Colonic mucosa (tissue), 4 donors: ENCODE results near the gene RAC3. TPM values are rescaled to one million over a fixed set of nuclear protein-coding genes. Genes with fewer than 3 reads are reported as not detected.

ENCODE experiments used
- DNase-seq: peaks from one replicate; pipeline ENCODE4 v3.0.0-alpha.2; 2020
- H3K27ac ChIP-seq: fragments of 200-600 bp; one replicate; pipeline ENCODE4 v1.8.0; 2021
- H3K27me3 ChIP-seq: fragments of 200-600 bp; one replicate; pipeline ENCODE4 v1.8.0; 2021
- H3K36me3 ChIP-seq: fragments of 200-600 bp; one replicate; pipeline ENCODE4 v1.8.0; 2021
- H3K4me1 ChIP-seq: fragments of 200-600 bp; one replicate; pipeline ENCODE4 v1.8.0; 2021; ENCODE audit warnings: mild to moderate bottlenecking
- H3K4me3 ChIP-seq: fragments of 200-600 bp; one replicate; pipeline ENCODE4 v1.8.0; 2021
- H3K9ac ChIP-seq, 2 donors: one replicate each; pipeline ENCODE4 v1.7.0; 2013; ENCODE audit warnings: control low read depth in 2 of 2, low read depth in 2 of 2, low read length in 2 of 2
- H3K9me3 ChIP-seq: fragments of 200-600 bp; one replicate; pipeline ENCODE4 v1.8.0; 2021
- CTCF ChIP-seq: fragments of 200-600 bp; IDR thresholded peaks from one replicate; pipeline ENCODE4 v1.8.0; 2022; ENCODE audit warnings: antibody characterized with exemption, mild to moderate bottlenecking
- intact Hi-C: fragments of 100-400 bp; cut with DNase I; formaldehyde crosslinking; loops from one replicate; pipeline ENCODE4 v1.14.1; 2022
- total RNA-seq, 2 donors: library from RNA; stranded (reverse); fragmentation: NEBNext Ultra II Directional in 1 of 2; extraction: Animal tissue kit (Norgen Biotek cat#: 25700) in 1 of 2; gene quantifications; one replicate each; pipeline ENCODE4 v1.2.1, GENCODE V29; 2021
- donor health status: healthy.
- donor health status: DM: no; HTN: no; CAD: no.
- donor health status: DM: no; HTN: no; CAD: no.

The RAC3 gene
- total RNA-seq, 2 donors from 2014 or later: 7.0 to 16.6 TPM

GRCh38 chr17:82056729-82057621 lies 25.5 kb downstream of the RAC3 start:
- H3K27me3 ChIP-seq: no peaks in the 10 kb centered on the region
- intact Hi-C loops: no loop called here
- no peak for DNase-seq
- peaks cover 10% of the 10 kb centered on the region for H3K4me1 ChIP-seq
- peaks cover 19% of the 10 kb centered on the region for H3K36me3 ChIP-seq
- no peak for TF ChIP-seq CTCF
- no peak overlapping the region for H3K9ac ChIP-seq
- no peaks in the 10 kb centered on the region for H3K9me3 ChIP-seq
- H3K4me3 ChIP-seq: no peak overlapping the region
- H3K27ac ChIP-seq: no peak overlapping the region

GRCh38 chr17:82058230-82058854 lies 26.9 kb downstream of the RAC3 start:
- no peaks in the 10 kb centered on the region for H3K4me1 ChIP-seq
- peaks cover 19% of the 10 kb centered on the region for H3K36me3 ChIP-seq
- no peak for DNase-seq
- no peak overlapping the region for H3K27ac ChIP-seq
- no peak overlapping the region for H3K9ac ChIP-seq
- TF ChIP-seq CTCF: no peak
- no peaks in the 10 kb centered on the region for H3K27me3 ChIP-seq
- no peak overlapping the region for H3K4me3 ChIP-seq
- intact Hi-C loops: no loop called here
- H3K9me3 ChIP-seq: no peaks in the 10 kb centered on the region

GRCh38 chr17:82058855-82059249 lies 27.4 kb downstream of the RAC3 start:
- no peaks in the 10 kb centered on the region for H3K27me3 ChIP-seq
- H3K27ac ChIP-seq: no peak overlapping the region
- H3K9ac ChIP-seq: no peak overlapping the region
- intact Hi-C loops: no loop called here
- no peak for TF ChIP-seq CTCF
- peaks cover 19% of the 10 kb centered on the region for H3K36me3 ChIP-seq
- H3K4me3 ChIP-seq: no peak overlapping the region
- no peaks in the 10 kb centered on the region for H3K9me3 ChIP-seq
- H3K4me1 ChIP-seq: no peaks in the 10 kb centered on the region
- DNase-seq: no peak

GRCh38 chr17:82059272-82060000 lies 28.0 kb downstream of the RAC3 start:
- no peak for DNase-seq
- H3K4me1 ChIP-seq: peaks cover 4% of the 10 kb centered on the region

More at GRCh38 chr17:82059272-82060000, 28.0 kb downstream of the RAC3 start:
- intact Hi-C loops: no loop called here
- Histone ChIP-seq H3K9me3 (no peaks in the 10 kb centered on the region), H3K27me3 (no peaks in the 10 kb centered on the region), H3K36me3 (peaks cover 19% of the 10 kb centered on the region), H3K27ac (no peak overlapping the region), H3K9ac (no peak overlapping the region), H3K4me3 (no peak overlapping the region)
- TF ChIP-seq CTCF: no peak
